Measurements from ENCODE around the gene TTC7B.
A peak's percentile ranks its signal among the peaks of the same experiment; 100 is the strongest.

Gene TTC7B

DNA sequence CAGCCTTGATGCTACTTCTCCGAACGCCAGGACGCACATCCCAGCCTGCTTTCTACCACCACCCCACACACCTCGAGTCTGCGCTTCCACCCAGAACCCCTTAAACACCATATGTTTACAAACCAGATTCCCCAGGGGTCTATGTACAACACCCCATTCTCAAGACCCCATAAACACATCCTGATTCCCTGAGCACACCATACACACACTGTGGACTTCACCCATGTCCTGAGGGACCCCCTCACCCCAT, 733 bp downstream of the TTC7B start:
- TF ChIP-seq, protein P1, sequence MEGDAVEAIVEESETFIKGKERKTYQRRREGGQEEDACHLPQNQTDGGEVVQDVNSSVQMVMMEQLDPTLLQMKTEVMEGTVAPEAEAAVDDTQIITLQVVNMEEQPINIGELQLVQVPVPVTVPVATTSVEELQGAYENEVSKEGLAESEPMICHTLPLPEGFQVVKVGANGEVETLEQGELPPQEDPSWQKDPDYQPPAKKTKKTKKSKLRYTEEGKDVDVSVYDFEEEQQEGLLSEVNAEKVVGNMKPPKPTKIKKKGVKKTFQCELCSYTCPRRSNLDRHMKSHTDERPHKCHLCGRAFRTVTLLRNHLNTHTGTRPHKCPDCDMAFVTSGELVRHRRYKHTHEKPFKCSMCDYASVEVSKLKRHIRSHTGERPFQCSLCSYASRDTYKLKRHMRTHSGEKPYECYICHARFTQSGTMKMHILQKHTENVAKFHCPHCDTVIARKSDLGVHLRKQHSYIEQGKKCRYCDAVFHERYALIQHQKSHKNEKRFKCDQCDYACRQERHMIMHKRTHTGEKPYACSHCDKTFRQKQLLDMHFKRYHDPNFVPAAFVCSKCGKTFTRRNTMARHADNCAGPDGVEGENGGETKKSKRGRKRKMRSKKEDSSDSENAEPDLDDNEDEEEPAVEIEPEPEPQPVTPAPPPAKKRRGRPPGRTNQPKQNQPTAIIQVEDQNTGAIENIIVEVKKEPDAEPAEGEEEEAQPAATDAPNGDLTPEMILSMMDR (conservative IDR thresholded peaks at IDR 0.05) = no peak
- peak overlapping the region; percentile 87 for H3K27ac ChIP-seq

- TF ChIP-seq, protein P1 (conservative IDR thresholded peaks at IDR 0.05) = no peak
- peak overlapping the region; percentile 87 for H3K27ac ChIP-seq
Observed at GRCh38 chr14:90814806-90815571, 1.2 kb downstream of the TTC7B start.

GRCh38 chr14:90813442-90813841, 2.8 kb downstream of the TTC7B start:
- TF ChIP-seq, protein P1 (conservative IDR thresholded peaks at IDR 0.05) = no peak

DNA sequence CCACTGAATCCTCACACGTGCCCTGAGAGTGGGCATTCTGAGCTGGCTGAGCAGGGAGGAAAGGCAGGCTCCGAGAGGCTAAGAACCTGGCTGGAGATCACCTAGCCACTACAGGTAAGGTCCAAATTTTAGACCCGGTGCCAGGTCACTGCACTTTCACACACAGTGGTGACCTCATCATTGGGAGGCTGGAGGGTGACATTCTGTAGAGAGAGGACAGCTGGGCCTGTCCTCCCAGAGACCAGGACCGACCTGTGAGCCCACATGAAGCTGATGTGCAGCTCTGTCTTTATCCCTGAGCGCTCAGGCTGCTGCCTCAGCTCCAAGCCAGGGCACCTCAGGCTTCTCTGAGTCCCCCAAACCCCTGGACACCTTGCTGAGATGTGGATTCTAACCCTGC, 4.1 kb downstream of the TTC7B start:
- TF ChIP-seq, protein P1 (conservative IDR thresholded peaks at IDR 0.05) = no peak
- H3K27ac ChIP-seq = no peak overlapping the region

More at GRCh38 chr14:90813442-90813841, 2.8 kb downstream of the TTC7B start:
- H3K27ac ChIP-seq = no peak overlapping the region

DNA sequence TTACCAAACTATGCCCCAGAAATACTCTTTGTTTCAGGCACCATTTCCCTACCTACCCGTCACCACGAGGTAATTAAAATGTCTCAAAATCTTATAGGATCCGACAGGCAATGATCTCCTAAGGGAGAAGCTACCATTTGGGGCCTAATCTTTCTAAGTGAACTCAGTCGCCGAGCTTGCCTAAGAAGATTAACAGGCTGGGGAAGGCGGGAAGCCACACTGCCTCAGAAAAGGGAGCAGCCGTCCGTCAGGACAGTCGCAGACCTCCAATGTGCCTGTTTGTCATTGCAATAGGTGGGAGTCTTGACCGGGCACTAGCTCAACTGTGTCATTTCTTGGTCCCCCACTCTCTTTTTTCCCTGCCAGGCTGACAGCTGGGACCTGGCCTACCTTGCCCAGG, 4.6 kb downstream of the TTC7B start:
- TF ChIP-seq, protein P1 (conservative IDR thresholded peaks at IDR 0.05) = no peak
- H3K27ac ChIP-seq = no peak overlapping the region

DNA sequence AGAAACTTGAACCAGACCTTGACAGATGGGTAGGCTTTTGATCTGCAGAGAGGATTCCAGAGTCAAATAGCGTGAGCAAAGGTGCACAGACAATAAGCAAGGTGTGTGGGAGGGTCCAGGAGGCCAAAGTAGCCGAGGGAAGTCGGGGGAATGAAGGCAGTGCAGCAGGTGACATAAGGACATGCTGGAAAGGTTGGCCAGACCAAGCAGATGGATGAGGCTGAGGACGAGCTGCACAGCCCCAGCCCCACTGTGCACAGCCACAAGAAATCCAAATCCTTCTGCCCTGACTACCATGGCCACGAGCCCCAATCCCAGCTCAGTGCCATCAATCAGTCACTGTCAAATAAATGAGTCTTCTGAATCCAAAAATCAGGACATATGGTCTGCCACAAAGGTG, 5.4 kb downstream of the TTC7B start:
- TF ChIP-seq, protein P1 (conservative IDR thresholded peaks at IDR 0.05) = no peak
- H3K27ac ChIP-seq = no peak overlapping the region

DNA sequence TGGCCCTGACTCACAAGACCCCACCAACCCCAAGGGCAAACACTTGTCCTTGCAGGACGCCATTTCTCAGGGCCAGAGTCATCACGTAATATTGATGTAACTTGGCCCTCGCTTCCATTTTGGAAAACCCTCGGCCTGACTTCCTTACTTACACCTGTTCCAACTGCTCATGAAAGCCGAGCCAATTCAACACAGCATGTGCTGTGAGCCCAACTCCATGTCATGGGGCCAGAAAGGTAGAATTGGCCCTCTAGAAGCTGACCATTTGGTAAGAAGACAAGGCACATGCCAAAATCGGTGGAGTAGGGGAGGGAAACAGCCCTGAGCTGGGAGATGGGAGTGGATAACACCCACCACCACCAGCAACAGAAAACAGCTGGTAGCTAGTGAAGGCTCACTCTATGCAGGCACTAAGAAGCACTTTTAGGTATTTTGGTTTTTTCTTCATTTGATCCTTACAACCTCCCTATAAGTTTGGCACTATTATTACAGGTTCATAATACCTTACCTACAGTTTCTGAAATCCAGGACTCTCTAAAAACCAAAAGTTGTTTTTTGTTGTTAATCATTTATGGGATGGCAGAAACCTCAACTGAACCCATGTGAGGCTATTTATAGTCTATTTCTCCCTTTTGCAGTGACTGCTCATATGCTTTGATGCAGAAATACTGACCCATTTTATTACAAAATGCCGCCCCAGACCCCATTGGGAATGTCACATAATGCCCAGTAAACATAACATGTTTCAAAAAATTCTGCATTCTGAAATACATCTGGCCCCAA, 6.5 kb downstream of the TTC7B start:
- TF ChIP-seq, protein P1 (conservative IDR thresholded peaks at IDR 0.05) = no peak
- no peak overlapping the region for H3K27ac ChIP-seq
